ENCODE data around the gene ST13.
"Not testable (repeated sequence)": the region's sequence is repeated elsewhere in the genome, so short reads cannot be mapped to it uniquely, and the experiment has no call there.

Gene ST13

DNA sequence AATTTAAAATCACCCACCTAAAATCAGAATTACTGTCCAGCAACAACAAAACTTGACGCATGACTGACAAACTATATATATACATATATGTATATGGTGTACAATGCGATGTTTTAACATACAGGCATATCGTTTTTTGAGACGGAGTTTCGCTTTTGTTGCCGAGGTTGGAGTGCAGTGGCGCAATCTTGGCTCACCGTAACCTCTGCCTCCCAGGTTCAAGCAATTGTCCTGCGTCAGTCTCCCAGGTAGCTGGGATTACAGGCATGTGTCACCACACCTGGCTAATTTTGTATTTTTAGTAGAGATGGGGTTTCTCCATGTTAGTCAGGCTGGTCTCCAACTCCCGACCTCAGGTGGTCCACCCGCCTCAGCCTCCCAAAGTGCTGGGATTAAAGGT lies 10.6 kb downstream of the ST13 start:
- H3K4me2 ChIP-seq (ENCODE audit: insufficient read depth, low read length, poor library complexity, severe bottlenecking); H2BK15ac ChIP-seq (ENCODE audit: low read length); H2AFZ ChIP-seq (ENCODE audit: low read length); H3K4me1 ChIP-seq (ENCODE audit: control insufficient read depth in 2 of 2, insufficient read depth in 1 of 2, low read depth in 1 of 2, low read length in 2 of 2); H2AK5ac ChIP-seq (ENCODE audit: low read depth, low read length); H3K27ac ChIP-seq (replicated peaks; ENCODE audit: low read length); H4K91ac ChIP-seq (ENCODE audit: low read depth, low read length, poor library complexity); H3K9ac ChIP-seq (ENCODE audit: low read depth, low read length, poor library complexity); H3K9me3 ChIP-seq (replicated peaks in 1 of 2; ENCODE audit: control insufficient read depth in 2 of 2, insufficient read depth in 1 of 2, low read depth in 1 of 2, low read length in 2 of 2); H3K14ac ChIP-seq (ENCODE audit: low read length); H3K18ac ChIP-seq (ENCODE audit: low read length); H3K4ac ChIP-seq (ENCODE audit: low read length); H3K4me3 ChIP-seq (ENCODE audit: low read length in 2 of 2); H2BK120ac ChIP-seq (ENCODE audit: low read depth, low read length); H2BK5ac ChIP-seq (ENCODE audit: low read length); DNase-seq (ENCODE audit: low spot score); H4K8ac ChIP-seq (ENCODE audit: low read depth, low read length); H3K23ac ChIP-seq (ENCODE audit: low read depth, low read length, poor library complexity); H3K79me1 ChIP-seq (ENCODE audit: low read depth, low read length); H2BK12ac ChIP-seq (ENCODE audit: low read length); H3K27me3 ChIP-seq (ENCODE audit: control insufficient read depth in 3 of 3, insufficient read depth in 3 of 3, low read depth in 1 of 3, low read length in 3 of 3): not testable (repeated sequence)
- H3K36me3 ChIP-seq (replicated peaks in 1 of 2; ENCODE audit: control insufficient read depth in 2 of 2, insufficient read depth in 2 of 2, low read length in 2 of 2), result peaks cover 18 to 100% of the 10 kb centered on the region in 2 donors
- no CpG with 5 or more reads among the region's 11 CpGs for WGBS, 2 donors (ENCODE audit: extremely low coverage in 2 of 2, insufficient read length in 2 of 2, insufficient replicate concordance in 1 of 2)

DNA sequence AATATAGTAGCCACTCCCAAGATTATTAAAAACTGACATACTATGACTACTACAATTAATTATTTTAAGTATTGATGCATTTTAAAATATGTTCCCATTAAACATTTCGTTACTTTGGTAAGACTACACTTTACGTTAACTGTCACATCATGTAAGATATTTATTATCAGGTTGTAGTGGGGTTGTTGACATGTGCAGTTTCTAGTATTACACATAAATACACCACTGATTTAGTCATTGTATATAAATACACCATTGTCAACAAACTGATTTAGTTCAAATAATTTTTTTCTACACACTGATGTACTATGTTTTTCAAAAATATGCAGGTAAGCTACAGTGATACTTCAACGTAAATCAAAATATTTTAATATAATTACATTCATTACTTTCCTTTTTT lies 11.5 kb downstream of the ST13 start:
- Histone ChIP-seq H3K9me3 (replicated peaks in 1 of 2; ENCODE audit: control insufficient read depth in 2 of 2, insufficient read depth in 1 of 2, low read depth in 1 of 2, low read length in 2 of 2) (no peaks in the 10 kb centered on the region), H3K14ac (ENCODE audit: low read length) (no peak overlapping the region), H2AK5ac (ENCODE audit: low read depth, low read length) (no peak overlapping the region), H3K27ac (replicated peaks; ENCODE audit: low read length) (no peak overlapping the region), H3K9ac (ENCODE audit: low read depth, low read length, poor library complexity) (no peak overlapping the region), H3K36me3 (replicated peaks in 1 of 2; ENCODE audit: control insufficient read depth in 2 of 2, insufficient read depth in 2 of 2, low read length in 2 of 2) (peaks cover 17 to 100% of the 10 kb centered on the region in 2 donors), H2BK12ac (ENCODE audit: low read length) (no peak overlapping the region), H2AFZ (ENCODE audit: low read length) (no peak overlapping the region), H3K23ac (ENCODE audit: low read depth, low read length, poor library complexity) (no peak overlapping the region), H3K4ac (ENCODE audit: low read length) (no peak overlapping the region), H3K4me3 (ENCODE audit: low read length in 2 of 2) (no peak overlapping the region), H3K27me3 (ENCODE audit: control insufficient read depth in 3 of 3, insufficient read depth in 3 of 3, low read depth in 1 of 3, low read length in 3 of 3) (no peaks in the 10 kb centered on the region), H3K4me2 (ENCODE audit: insufficient read depth, low read length, poor library complexity, severe bottlenecking) (no peak overlapping the region), H4K91ac (ENCODE audit: low read depth, low read length, poor library complexity) (no peak overlapping the region), H2BK15ac (ENCODE audit: low read length) (no peak overlapping the region), H3K79me1 (ENCODE audit: low read depth, low read length) (peaks cover 4% of the 10 kb centered on the region), H3K18ac (ENCODE audit: low read length) (no peak overlapping the region), H3K4me1 (ENCODE audit: control insufficient read depth in 2 of 2, insufficient read depth in 1 of 2, low read depth in 1 of 2, low read length in 2 of 2) (no peaks in the 10 kb centered on the region), H4K8ac (ENCODE audit: low read depth, low read length) (no peak overlapping the region), H2BK5ac (ENCODE audit: low read length) (no peak overlapping the region), H2BK120ac (ENCODE audit: low read depth, low read length) (no peak overlapping the region)
- no peak for DNase-seq (ENCODE audit: low spot score)
- no CpG with 5 or more reads among the region's 3 CpGs for WGBS, 2 donors (ENCODE audit: extremely low coverage in 2 of 2, insufficient read length in 2 of 2, insufficient replicate concordance in 1 of 2)

DNA sequence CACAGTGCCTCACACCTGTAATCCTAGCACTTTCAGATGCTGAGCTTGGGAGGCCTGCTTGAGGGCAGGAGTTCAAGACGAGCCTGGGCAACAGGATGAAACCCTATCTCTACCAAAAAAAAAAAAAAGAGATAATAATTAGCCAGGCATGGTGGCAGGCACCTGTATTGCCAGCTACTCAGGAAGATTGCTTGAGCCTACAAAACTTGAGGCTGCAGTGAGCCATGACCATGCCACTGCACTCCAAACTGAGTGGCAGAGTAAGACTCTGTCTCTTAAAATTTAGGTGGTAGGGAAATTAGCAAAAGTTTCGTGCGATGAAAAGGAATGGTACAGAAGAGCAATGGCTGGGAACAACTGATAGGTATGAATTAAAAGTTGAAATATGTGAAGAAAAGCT lies 18.0 kb downstream of the ST13 start:
- H3K36me3 ChIP-seq (replicated peaks in 1 of 2; ENCODE audit: control insufficient read depth in 2 of 2, insufficient read depth in 2 of 2, low read length in 2 of 2), result peaks cover 20 to 99% of the 10 kb centered on the region in 2 donors

DNA sequence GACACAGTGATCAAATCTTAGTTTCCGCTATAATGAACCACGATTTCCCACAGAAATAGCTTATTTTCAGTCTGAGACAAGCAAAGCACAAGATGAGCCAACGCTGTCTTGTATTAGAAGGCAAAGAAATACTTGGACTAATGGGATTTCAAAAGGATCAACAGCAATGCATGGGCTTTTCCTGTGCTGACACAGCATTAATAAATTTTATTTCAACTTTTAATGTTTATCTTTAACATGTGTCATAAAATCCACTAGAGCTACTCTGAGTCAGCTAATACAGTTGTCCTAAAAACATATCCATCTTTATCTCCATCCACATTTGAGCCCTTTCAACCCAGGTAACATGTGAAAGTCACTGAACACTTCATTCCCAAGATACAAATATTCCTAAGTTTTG lies 21.8 kb downstream of the ST13 start:
- no CpG with 5 or more reads among the region's 3 CpGs for WGBS, 2 donors (ENCODE audit: extremely low coverage in 2 of 2, insufficient read length in 2 of 2, insufficient replicate concordance in 1 of 2)
- Histone ChIP-seq H3K79me1 (ENCODE audit: low read depth, low read length) (no peaks in the 10 kb centered on the region), H2BK12ac (ENCODE audit: low read length) (no peak overlapping the region)

More for the DNA sequence above, 18.0 kb downstream of the ST13 start:
- Histone ChIP-seq H3K4me1 (ENCODE audit: control insufficient read depth in 2 of 2, insufficient read depth in 1 of 2, low read depth in 1 of 2, low read length in 2 of 2) (no peaks in the 10 kb centered on the region), H2BK5ac (ENCODE audit: low read length) (no peak overlapping the region), H2BK12ac (ENCODE audit: low read length) (no peak overlapping the region), H3K4me3 (ENCODE audit: low read length in 2 of 2) (no peak overlapping the region), H2BK15ac (ENCODE audit: low read length) (no peak overlapping the region), H3K4ac (ENCODE audit: low read length) (no peak overlapping the region), H2BK120ac (ENCODE audit: low read depth, low read length) (no peak overlapping the region), H3K4me2 (ENCODE audit: insufficient read depth, low read length, poor library complexity, severe bottlenecking) (no peak overlapping the region), H3K9me3 (replicated peaks in 1 of 2; ENCODE audit: control insufficient read depth in 2 of 2, insufficient read depth in 1 of 2, low read depth in 1 of 2, low read length in 2 of 2) (no peaks in the 10 kb centered on the region), H3K27ac (replicated peaks; ENCODE audit: low read length) (no peak overlapping the region), H3K9ac (ENCODE audit: low read depth, low read length, poor library complexity) (no peak overlapping the region), H4K91ac (ENCODE audit: low read depth, low read length, poor library complexity) (no peak overlapping the region), H3K14ac (ENCODE audit: low read length) (no peak overlapping the region), H3K79me1 (ENCODE audit: low read depth, low read length) (peaks cover 4% of the 10 kb centered on the region), H3K18ac (ENCODE audit: low read length) (no peak overlapping the region), H3K27me3 (ENCODE audit: control insufficient read depth in 3 of 3, insufficient read depth in 3 of 3, low read depth in 1 of 3, low read length in 3 of 3) (no peaks in the 10 kb centered on the region), H3K23ac (ENCODE audit: low read depth, low read length, poor library complexity) (no peak overlapping the region), H4K8ac (ENCODE audit: low read depth, low read length) (no peak overlapping the region), H2AFZ (ENCODE audit: low read length) (no peak overlapping the region), H2AK5ac (ENCODE audit: low read depth, low read length) (no peak overlapping the region)
- no CpG with 5 or more reads among the region's 3 CpGs for WGBS, 2 donors (ENCODE audit: extremely low coverage in 2 of 2, insufficient read length in 2 of 2, insufficient replicate concordance in 1 of 2)
- no peak for DNase-seq (ENCODE audit: low spot score)

More for the DNA sequence above, 21.8 kb downstream of the ST13 start:
- Histone ChIP-seq H3K14ac (ENCODE audit: low read length) (no peak overlapping the region), H3K9me3 (replicated peaks in 1 of 2; ENCODE audit: control insufficient read depth in 2 of 2, insufficient read depth in 1 of 2, low read depth in 1 of 2, low read length in 2 of 2) (no peaks in the 10 kb centered on the region), H2AK5ac (ENCODE audit: low read depth, low read length) (no peak overlapping the region), H4K8ac (ENCODE audit: low read depth, low read length) (no peak overlapping the region), H2BK5ac (ENCODE audit: low read length) (no peak overlapping the region), H2AFZ (ENCODE audit: low read length) (no peak overlapping the region), H3K4ac (ENCODE audit: low read length) (no peak overlapping the region), H3K23ac (ENCODE audit: low read depth, low read length, poor library complexity) (no peak overlapping the region), H3K36me3 (replicated peaks in 1 of 2; ENCODE audit: control insufficient read depth in 2 of 2, insufficient read depth in 2 of 2, low read length in 2 of 2) (peaks cover 20 to 99% of the 10 kb centered on the region in 2 donors), H3K4me3 (ENCODE audit: low read length in 2 of 2) (no peak overlapping the region), H3K4me2 (ENCODE audit: insufficient read depth, low read length, poor library complexity, severe bottlenecking) (no peak overlapping the region), H2BK120ac (ENCODE audit: low read depth, low read length) (no peak overlapping the region), H2BK15ac (ENCODE audit: low read length) (no peak overlapping the region), H3K9ac (ENCODE audit: low read depth, low read length, poor library complexity) (no peak overlapping the region), H3K18ac (ENCODE audit: low read length) (no peak overlapping the region), H4K91ac (ENCODE audit: low read depth, low read length, poor library complexity) (no peak overlapping the region), H3K27me3 (ENCODE audit: control insufficient read depth in 3 of 3, insufficient read depth in 3 of 3, low read depth in 1 of 3, low read length in 3 of 3) (no peaks in the 10 kb centered on the region), H3K4me1 (ENCODE audit: control insufficient read depth in 2 of 2, insufficient read depth in 1 of 2, low read depth in 1 of 2, low read length in 2 of 2) (no peaks in the 10 kb centered on the region), H3K27ac (replicated peaks; ENCODE audit: low read length) (no peak overlapping the region)
- DNase-seq (ENCODE audit: low spot score), result no peak
